HS-27A (cell line): ENCODE measurements around the gene CYP2D6.
"Not testable (repeated sequence)": the region's sequence is repeated elsewhere in the genome, so short reads cannot be mapped to it uniquely, and the experiment has no call there.

Source experiments
- DNase-seq: peaks from one replicate; pipeline ENCODE4 v3.0.0-alpha.2; 2012; ENCODE audit warnings: low read depth, missing footprints

Gene CYP2D6

GRCh38 chr22:42158456-42159132 is 28.0 kb upstream of the CYP2D6 start:
- DNase-seq: no peak

- DNase-seq: no peak
Measured at GRCh38 chr22:42156598-42156997, 26.0 kb upstream of the CYP2D6 start.

- no peak for DNase-seq
Measured at GRCh38 chr22:42156121-42156520, 25.5 kb upstream of the CYP2D6 start.

GRCh38 chr22:42155053-42155543 is 24.5 kb upstream of the CYP2D6 start:
- DNase-seq: no peak

GRCh38 chr22:42154293-42155052 is 23.9 kb upstream of the CYP2D6 start:
- no peak for DNase-seq

GRCh38 chr22:42152661-42153270 is 22.2 kb upstream of the CYP2D6 start:
- no peak for DNase-seq

GRCh38 chr22:42151924-42152635 is 21.5 kb upstream of the CYP2D6 start:
- DNase-seq: no peak

- no peak for DNase-seq
Measured at GRCh38 chr22:42150727-42151590, 20.3 kb upstream of the CYP2D6 start.

- not testable (repeated sequence) for DNase-seq
Measured at GRCh38 chr22:42149798-42150197, 19.2 kb upstream of the CYP2D6 start.

- no peak for DNase-seq
Measured at GRCh38 chr22:42145175-42145574, 14.6 kb upstream of the CYP2D6 start.

GRCh38 chr22:42143859-42144822 is 13.5 kb upstream of the CYP2D6 start:
- not testable (repeated sequence) for DNase-seq

GRCh38 chr22:42142771-42143461 is 12.3 kb upstream of the CYP2D6 start:
- no peak for DNase-seq

GRCh38 chr22:42141307-42142057 is 10.9 kb upstream of the CYP2D6 start:
- not testable (repeated sequence) for DNase-seq

- DNase-seq: not testable (repeated sequence)
Measured at GRCh38 chr22:42140153-42140552, 9.5 kb upstream of the CYP2D6 start.

- DNase-seq: not testable (repeated sequence)
Measured at GRCh38 chr22:42139508-42139907, 8.9 kb upstream of the CYP2D6 start.

GRCh38 chr22:42138972-42139371 is 8.4 kb upstream of the CYP2D6 start:
- no peak for DNase-seq

- no peak for DNase-seq
Measured at GRCh38 chr22:42138122-42138770, 7.6 kb upstream of the CYP2D6 start.

- DNase-seq: not testable (repeated sequence)
Measured at GRCh38 chr22:42135688-42136087, 5.1 kb upstream of the CYP2D6 start.
